ENCODE measurements around the gene IL17C.

Gene IL17C

DNA sequence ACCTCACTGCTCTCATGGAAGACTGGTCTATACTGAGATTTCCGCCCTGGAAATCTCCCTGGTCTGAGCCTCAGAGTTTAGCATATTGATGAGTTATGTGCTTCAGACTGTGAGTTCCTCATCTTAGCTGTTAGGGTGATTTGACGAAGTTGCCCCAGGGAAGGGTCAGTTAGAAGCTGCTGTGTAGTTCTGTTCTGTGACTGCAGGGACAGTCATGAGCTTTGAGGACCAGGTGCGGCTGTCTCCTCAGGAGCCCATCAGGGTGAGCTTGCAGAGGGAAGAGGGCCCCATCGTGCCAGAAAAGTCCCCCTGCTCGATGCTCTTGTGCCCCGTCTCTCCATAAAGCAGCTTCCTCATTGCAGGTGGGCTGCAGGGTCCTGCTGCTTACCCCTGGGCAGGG lies 28.3 kb upstream of the IL17C start:
- no peak for DNase-seq (ENCODE audit: low spot score)

DNA sequence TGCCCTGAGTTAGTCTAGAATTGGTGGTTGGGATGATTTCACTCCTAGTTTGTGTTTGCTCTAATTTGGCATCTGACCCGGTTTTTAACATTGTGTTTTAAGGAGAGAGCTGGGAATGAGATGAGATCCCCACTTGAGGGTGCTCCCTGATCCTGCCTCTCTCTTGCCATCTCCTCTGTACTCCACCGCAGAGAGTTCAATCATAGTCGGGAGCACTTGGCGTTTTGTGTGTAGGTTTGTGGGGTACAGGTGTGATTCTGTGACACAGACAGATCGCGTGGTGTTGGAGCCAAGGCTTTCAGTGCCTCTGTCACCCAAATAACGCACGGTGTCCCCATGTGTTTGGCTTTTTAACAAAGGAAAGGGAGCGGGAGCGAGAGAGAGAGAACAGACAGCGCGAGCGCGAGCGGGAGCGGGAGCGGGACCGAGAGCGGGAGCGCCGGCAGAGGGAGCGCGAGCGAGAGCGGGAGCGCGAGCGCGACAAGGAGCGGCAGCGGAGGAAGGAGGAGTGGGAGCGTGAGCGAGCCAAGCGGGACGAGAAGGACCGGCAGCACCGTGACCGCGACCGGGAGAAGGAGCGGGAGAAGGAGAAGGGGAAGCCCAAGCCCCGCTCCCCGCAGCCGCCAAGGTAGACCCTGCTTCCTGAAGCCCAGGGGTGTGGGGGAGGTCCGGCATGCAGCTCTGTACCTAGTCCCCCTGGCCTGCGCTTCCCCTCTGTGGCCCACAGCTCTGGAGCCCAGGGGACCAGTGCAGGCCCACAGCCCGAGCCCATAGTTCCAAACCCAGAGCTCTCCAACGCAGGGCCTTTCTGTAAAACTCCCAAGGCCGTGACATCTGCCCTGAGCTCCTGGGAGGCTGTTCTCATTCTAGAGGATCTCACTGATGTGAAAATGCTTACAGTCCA lies 27.2 kb upstream of the IL17C start:
- no peak for DNase-seq (ENCODE audit: low spot score)

GRCh38 chr16:88613293-88613692 lies 25.1 kb upstream of the IL17C start:
- no peak for DNase-seq (ENCODE audit: low spot score)

GRCh38 chr16:88613911-88614817 lies 24.2 kb upstream of the IL17C start:
- no peak for DNase-seq (ENCODE audit: low spot score)

GRCh38 chr16:88614818-88615580 lies 23.4 kb upstream of the IL17C start:
- DNase-seq (ENCODE audit: low spot score): no peak

DNA sequence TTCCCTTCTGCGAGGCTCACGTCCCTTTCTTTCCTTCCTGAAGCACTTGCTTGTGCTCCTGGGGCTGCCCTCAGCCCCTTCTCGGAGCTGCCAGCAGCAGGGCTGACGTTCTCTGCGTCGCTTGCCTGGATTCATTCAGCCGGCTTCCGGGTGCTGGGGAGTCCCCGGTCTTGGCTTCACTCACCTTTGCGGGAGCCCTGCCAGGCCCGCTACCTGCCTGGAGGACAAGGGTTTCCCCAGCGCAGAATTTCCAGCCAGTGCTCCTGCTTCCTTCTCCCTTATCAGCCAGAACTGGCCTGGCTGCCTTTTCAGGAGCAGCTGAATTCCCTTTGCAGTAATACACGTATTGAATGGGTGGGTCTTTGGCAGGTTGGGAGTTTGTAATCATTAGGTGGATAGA lies 22.1 kb upstream of the IL17C start:
- no peak for DNase-seq (ENCODE audit: low spot score)

- no peak for DNase-seq (ENCODE audit: low spot score)
Measured at GRCh38 chr16:88616736-88617135, 21.6 kb upstream of the IL17C start.

DNA sequence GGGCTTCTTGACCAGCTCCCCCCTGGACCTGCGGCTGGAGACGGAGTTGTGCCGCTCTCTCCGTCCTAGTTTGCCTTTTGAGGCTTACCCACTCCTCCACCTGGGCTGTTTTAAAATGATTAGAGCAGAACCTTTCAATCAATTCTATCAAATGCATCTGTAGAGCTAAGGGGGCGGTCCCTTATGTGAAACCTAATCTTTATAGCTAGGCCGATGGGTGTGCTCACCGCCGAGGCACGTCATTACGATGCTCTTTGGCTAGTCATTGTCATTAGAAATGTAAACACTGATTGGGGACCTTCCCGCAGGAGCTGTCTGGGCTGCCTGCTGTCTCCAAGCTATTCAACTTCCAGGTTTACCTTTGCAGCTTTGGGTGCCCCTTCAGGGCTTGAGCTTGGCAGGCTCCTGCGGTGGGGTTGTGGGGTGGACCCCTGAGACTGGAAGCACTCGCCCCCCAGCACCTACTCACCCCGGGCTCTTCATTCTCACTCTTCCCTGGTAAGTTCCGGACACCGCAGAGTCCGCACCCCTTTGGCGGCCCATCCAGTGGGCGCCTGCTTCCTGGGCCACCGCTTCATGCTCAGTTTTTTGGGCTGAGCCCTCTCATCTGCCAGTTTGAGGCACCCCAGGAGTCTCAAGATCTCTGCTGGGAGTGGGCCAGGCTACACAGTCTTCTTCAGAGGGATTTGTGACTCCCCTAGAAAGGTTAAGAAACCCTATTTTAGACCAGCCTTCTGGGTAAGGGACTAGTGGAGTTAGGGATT lies 20.9 kb upstream of the IL17C start:
- no peak for DNase-seq (ENCODE audit: low spot score)

DNA sequence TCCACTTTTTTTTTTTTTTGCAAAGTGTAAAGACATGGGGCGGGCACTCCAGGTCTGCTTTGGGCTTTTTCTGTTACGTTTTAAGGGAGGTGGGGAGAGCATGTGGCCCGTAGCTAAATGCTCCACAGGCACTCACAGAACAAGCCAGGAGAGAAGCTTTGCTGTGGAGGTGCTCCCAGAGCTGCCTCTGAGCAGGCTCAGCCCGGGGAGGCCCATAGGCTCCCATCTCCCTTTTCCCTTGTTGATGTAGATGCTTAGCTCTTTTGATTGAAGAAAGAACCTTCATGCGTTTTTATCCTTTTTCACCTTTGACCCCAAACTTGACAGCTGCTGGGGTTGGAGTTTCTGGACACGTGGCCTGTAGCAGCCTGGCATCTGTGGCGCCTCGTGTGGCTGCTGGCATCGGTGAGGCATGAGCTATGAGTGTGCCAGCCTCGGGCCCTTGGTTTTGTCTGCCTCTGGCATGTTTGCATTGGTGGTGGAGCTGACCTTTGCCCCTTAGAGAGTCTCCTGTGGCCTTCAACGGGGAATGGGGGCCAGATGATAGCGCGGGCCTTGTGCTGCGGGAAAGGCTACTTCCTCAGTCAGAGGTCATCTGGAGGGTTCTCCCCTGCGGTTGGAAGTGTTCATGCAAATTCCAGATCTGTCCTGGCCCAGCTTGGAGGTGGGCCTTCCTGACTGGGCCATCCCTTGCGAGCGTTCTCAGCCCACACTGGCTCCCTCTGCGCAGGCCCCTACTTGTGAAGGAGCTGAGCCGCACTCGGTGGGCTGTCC lies 20.0 kb upstream of the IL17C start:
- no peak for DNase-seq (ENCODE audit: low spot score)

DNA sequence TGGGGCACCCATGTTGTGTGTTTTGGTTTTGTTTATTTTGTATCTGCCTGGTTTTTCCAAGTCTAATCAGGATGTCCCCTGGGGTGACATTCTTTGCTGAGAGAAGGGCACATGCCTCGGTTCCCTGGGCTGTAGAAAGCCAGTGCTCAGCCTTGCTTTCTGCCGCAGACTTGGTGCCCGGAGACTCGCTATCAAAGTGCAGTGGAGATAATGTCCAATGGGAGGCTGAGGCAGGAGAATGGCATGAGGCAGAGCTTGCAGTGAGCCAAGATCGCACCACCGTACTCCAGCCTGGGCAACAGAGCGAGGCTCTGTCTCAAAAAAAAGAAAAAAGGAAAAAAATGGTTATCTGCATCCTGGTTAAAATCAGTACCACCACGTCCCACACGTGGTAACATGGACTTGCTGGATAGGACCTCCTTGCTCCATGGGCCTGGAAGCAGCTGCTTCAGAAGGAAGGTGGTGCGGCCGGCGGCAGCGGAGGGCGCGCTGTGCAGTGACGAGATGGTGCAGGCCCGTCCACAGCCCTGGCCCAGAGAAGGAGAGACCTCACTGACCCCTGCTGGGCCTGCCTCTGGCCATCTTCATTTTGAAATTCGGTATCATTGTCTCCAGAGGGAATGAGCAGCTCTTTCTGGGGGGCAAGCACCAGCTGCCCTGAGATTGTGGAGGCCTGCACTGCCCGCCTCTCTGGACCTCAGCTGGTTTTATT lies 19.3 kb upstream of the IL17C start:
- no peak for DNase-seq (ENCODE audit: low spot score)

DNA sequence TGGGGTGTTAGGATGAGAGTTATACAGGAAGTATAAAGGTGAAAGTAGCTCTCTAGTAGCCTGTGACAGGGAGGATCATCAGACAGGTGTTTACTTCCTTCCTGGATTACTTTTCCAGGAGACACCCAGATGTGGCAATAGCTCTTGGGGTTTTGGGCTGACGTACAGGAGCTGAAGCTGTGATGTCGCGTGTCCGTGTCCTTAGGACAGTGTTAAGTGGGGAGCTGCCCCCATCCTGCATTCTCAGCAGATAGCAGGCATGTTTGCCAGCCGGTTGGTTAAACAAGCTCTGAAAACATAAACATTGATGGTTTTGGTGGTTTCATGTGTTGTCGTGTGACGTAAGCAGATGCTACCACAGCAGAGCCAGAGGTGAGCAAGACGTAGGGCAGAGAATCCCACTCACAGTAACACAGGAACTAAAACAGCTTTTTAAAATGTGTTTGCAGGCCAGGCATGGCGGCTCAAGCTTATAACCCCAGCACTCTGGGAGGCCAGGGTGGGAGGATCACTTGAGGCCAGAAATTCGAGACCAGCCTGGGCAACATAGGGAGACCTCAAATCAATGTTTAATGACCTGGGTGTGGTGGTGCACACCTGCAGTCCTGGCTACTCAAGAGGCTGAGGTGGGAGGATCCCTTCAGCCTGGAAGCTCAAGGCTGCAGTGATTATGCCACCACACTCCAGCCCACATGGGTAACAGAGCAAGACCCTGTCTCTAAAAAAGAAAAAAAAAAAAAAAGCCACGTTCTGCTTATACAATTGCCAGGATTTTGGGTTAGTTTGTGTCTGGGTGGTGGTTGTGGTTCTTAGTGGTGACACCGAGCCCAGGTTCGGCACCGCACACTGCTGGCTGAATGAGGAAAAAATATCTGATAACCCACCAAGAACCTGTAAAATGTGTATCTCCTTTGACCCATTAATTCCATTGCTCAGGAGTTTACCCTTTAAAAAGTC lies 18.2 kb upstream of the IL17C start:
- no peak for DNase-seq (ENCODE audit: low spot score)

GRCh38 chr16:88622125-88622524 lies 16.2 kb upstream of the IL17C start:
- no peak for DNase-seq (ENCODE audit: low spot score)

DNA sequence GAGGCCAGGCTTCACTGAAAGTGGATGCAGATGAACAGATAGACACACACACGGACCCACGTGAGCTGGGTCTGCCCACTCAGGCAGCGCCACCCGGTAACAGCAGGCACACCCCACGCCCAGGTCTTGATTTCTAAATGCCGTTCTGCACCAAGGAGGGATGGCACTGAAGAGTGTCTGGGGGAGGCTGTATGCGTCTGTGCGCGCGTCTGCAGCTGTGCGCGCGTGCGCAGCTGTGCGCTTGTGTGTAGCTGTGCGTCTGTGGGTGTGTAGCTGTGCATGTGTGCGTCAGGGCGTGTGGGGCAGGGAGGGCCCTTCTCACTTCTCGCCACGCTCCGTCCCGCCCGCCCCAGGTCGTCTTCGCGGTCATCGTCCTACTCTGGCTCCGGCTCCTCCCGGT lies 15.5 kb upstream of the IL17C start:
- no peak for DNase-seq (ENCODE audit: low spot score)

- DNase-seq (ENCODE audit: low spot score): no peak
Measured at GRCh38 chr16:88623858-88624257, 14.5 kb upstream of the IL17C start.

GRCh38 chr16:88624481-88624880 lies 13.9 kb upstream of the IL17C start:
- no peak for DNase-seq (ENCODE audit: low spot score)

GRCh38 chr16:88624977-88625576 lies 13.3 kb upstream of the IL17C start:
- no peak for DNase-seq (ENCODE audit: low spot score)

DNA sequence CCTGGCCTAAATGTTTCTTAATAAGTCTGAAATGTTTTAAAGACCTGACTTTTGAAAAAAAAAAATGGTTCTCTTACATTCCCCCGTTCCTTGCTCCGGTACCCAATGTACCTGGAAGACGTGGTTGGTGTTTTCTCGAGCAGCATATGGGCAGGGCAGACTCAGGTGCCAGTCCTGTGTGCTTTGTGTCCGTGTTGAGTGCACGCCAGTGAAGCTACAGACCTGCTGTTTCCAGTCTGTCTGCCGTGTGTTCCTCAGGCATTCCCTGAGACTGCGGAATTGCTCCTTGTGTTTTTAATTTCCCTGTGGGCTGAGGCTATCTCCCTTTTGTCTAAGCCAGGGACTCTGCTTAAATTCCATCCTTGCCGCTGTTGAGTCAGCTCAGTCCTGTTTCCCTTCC lies 11.7 kb upstream of the IL17C start:
- no peak for DNase-seq (ENCODE audit: low spot score)

All from kidney capillary endothelial cell (primary cell).